Neural crest cell (in vitro differentiated cells): ENCODE data around the gene SPATA25. TPM values are rescaled to one million over a fixed set of nuclear protein-coding genes. Genes with fewer than 3 reads are reported as not detected.

Experiments used
- DNase-seq: peaks from one replicate; pipeline ENCODE4 v3.0.0; 2021; ENCODE audit warnings: low read depth, mixed read lengths, low spot score
- H3K27ac Mint-ChIP-seq: one replicate; pipeline ENCODE4 v1.8.0; 2021; ENCODE audit warnings: mild to moderate bottlenecking, mixed read lengths; ENCODE audit not compliant: unreplicated experiment
- H3K27me3 Mint-ChIP-seq: 2 replicates; pipeline ENCODE4 v1.8.0; 2021; ENCODE audit warnings: low read depth, mild to moderate bottlenecking, mixed read lengths
- H3K36me3 Mint-ChIP-seq: 2 replicates; pipeline ENCODE4 v1.8.0; 2021; ENCODE audit warnings: low read depth, mild to moderate bottlenecking, mixed read lengths
- H3K4me1 Mint-ChIP-seq: 2 replicates; pipeline ENCODE4 v1.8.0; 2021; ENCODE audit warnings: mixed read lengths
- H3K4me3 Mint-ChIP-seq: one replicate; pipeline ENCODE4 v1.8.0; 2021; ENCODE audit warnings: mild to moderate bottlenecking, mixed read lengths
- H3K9me3 Mint-ChIP-seq: 2 replicates; pipeline ENCODE4 v1.8.0; 2021; ENCODE audit warnings: mixed read lengths
- CTCF ChIP-seq: fragments of 200-600 bp; sonication (generic); conservative IDR thresholded peaks from 2 replicates; pipeline ENCODE4 v1.5.0; 2021; ENCODE audit warnings: antibody characterized with exemption, mild to moderate bottlenecking
- total RNA-seq: library from RNA; stranded (reverse); gene quantifications from 2 replicates; pipeline ENCODE4 v1.2.1, GENCODE V29; 2021

The SPATA25 gene
- total RNA-seq, 1 donor from 2014 or later: 2.2 TPM

GRCh38 chr20:45841407-45842129 lies 45.9 kb downstream of the SPATA25 start:
- H3K4me1 Mint-ChIP-seq: no peaks in the 10 kb centered on the region
- H3K9me3 Mint-ChIP-seq: no peaks in the 10 kb centered on the region
- peaks cover 3% of the 10 kb centered on the region for H3K36me3 Mint-ChIP-seq
- no peak for TF ChIP-seq CTCF
- H3K27ac Mint-ChIP-seq: no peak overlapping the region
- no peak for DNase-seq
- no peaks in the 10 kb centered on the region for H3K27me3 Mint-ChIP-seq
- no peak overlapping the region for H3K4me3 Mint-ChIP-seq

DNA sequence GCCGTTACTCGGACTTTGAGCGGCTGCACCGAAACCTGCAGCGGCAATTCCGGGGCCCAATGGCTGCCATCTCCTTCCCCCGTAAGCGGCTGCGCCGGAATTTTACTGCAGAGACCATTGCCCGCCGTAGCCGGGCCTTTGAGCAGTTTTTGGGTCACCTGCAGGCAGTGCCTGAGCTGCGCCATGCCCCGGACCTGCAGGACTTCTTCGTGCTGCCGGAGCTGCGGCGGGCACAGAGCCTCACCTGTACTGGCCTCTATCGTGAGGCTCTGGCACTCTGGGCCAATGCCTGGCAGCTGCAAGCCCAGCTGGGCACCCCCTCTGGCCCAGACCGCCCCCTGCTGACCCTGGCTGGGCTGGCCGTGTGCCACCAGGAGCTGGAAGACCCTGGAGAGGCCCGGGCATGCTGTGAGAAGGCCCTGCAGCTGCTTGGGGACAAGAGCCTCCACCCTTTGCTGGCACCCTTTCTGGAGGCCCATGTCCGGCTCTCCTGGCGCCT lies 46.7 kb downstream of the SPATA25 start:
- no peak for DNase-seq
- Mint-ChIP-seq H3K4me1 (peaks cover 2% of the 10 kb centered on the region), H3K27ac (no peak overlapping the region), H3K27me3 (no peaks in the 10 kb centered on the region), H3K4me3 (no peak overlapping the region), H3K9me3 (no peaks in the 10 kb centered on the region), H3K36me3 (peaks cover 3% of the 10 kb centered on the region)
- no peak for TF ChIP-seq CTCF

- Mint-ChIP-seq H3K36me3 (no peaks in the 10 kb centered on the region), H3K27ac (no peak overlapping the region), H3K27me3 (no peaks in the 10 kb centered on the region), H3K4me1 (peaks cover 28% of the 10 kb centered on the region), H3K9me3 (no peaks in the 10 kb centered on the region), H3K4me3 (peak overlapping the region; percentile 28)
- TF ChIP-seq CTCF: no peak
- DNase-seq: no peak
Observed at GRCh38 chr20:45836841-45837240, 50.6 kb downstream of the SPATA25 start.

Other genes starting within 250 kb of the SPATA25 start
- not detected in 2 replicates for gene WFDC11, start 217.4 kb downstream of the SPATA25 start, total RNA-seq
- gene WFDC13, start 185.6 kb downstream of the SPATA25 start, total RNA-seq: not detected in 2 replicates
- gene WFDC10B, start 182.6 kb downstream of the SPATA25 start, total RNA-seq: not detected in 2 replicates
- gene SPINT4, start 165.3 kb downstream of the SPATA25 start, total RNA-seq: not detected in 2 replicates
- gene WFDC3, start 95.7 kb downstream of the SPATA25 start, total RNA-seq: not detected in 2 replicates
- gene DNTTIP1, start 95.7 kb downstream of the SPATA25 start, total RNA-seq: 41.9 and 44.0 TPM in 2 replicates
- gene UBE2C, start 75.0 kb downstream of the SPATA25 start, total RNA-seq: 202 and 212 TPM in 2 replicates
- not detected in 2 replicates for gene TNNC2, start 60.3 kb downstream of the SPATA25 start, total RNA-seq
- gene SNX21, start 53.8 kb downstream of the SPATA25 start, total RNA-seq: 16.8 and 19.4 TPM in 2 replicates
- gene ACOT8, start 30.2 kb downstream of the SPATA25 start, total RNA-seq: 14.5 and 15.3 TPM in 2 replicates
- 4.5 and 4.8 TPM in 2 replicates for gene ZSWIM3, start 30.0 kb downstream of the SPATA25 start, total RNA-seq
- 16.6 and 17.0 TPM in 2 replicates for gene ZSWIM1, start 6.4 kb downstream of the SPATA25 start, total RNA-seq
- 3.3 and 3.5 TPM in 2 replicates for gene NEURL2, start 3.6 kb upstream of the SPATA25 start, total RNA-seq
- 49.7 and 55.3 TPM in 2 replicates for gene CTSA, start 3.7 kb upstream of the SPATA25 start, total RNA-seq
- gene PLTP, start 24.5 kb upstream of the SPATA25 start, total RNA-seq: 56.6 and 61.0 TPM in 2 replicates
- 36.4 and 36.5 TPM in 2 replicates for gene PCIF1, start 47.1 kb upstream of the SPATA25 start, total RNA-seq
- gene ZNF335, start 84.6 kb upstream of the SPATA25 start, total RNA-seq: 24.8 and 24.9 TPM in 2 replicates
- gene MMP9, start 121.3 kb upstream of the SPATA25 start, total RNA-seq: not detected in 2 replicates
- gene SLC12A5, start 141.6 kb upstream of the SPATA25 start, total RNA-seq: 9.6 and 10.0 TPM in 2 replicates
- gene NCOA5, start 202.3 kb upstream of the SPATA25 start, total RNA-seq: 65.6 and 69.5 TPM in 2 replicates
- 4.2 and 4.8 TPM in 2 replicates for gene CD40, start 230.7 kb upstream of the SPATA25 start, total RNA-seq